Measurements from ENCODE around the gene TMEM147.

TMEM147 gene

GRCh38 chr19:35549174-35549788 is 3.9 kb downstream of the TMEM147 start:
- peak; percentile 74 for DNase-seq

GRCh38 chr19:35549879-35550523 is 4.6 kb downstream of the TMEM147 start:
- DNase-seq = no peak

- no peak for DNase-seq
These were observed 5.8 kb downstream of the TMEM147 start for GRCh38 chr19:35551091-35551810.

GRCh38 chr19:35552534-35553384 is 7.3 kb downstream of the TMEM147 start:
- no peak for DNase-seq

GRCh38 chr19:35553385-35554000 is 8.1 kb downstream of the TMEM147 start:
- no peak for DNase-seq

- DNase-seq = no peak
These were observed 8.7 kb downstream of the TMEM147 start for GRCh38 chr19:35554076-35554475.

GRCh38 chr19:35555301-35556005 is 10.0 kb downstream of the TMEM147 start:
- no peak for DNase-seq

- no peak for DNase-seq
These were observed 10.7 kb downstream of the TMEM147 start for GRCh38 chr19:35556025-35556590.

- no peak for DNase-seq
These were observed 11.6 kb downstream of the TMEM147 start for GRCh38 chr19:35556846-35557538.

- DNase-seq = peak; percentile 81
These were observed 12.3 kb downstream of the TMEM147 start for GRCh38 chr19:35557539-35558399.

GRCh38 chr19:35558400-35559280 is 13.2 kb downstream of the TMEM147 start:
- DNase-seq = no peak

GRCh38 chr19:35559281-35559659 is 13.8 kb downstream of the TMEM147 start:
- DNase-seq = no peak

- DNase-seq = no peak
These were observed 14.4 kb downstream of the TMEM147 start for GRCh38 chr19:35559781-35560180.

GRCh38 chr19:35560271-35560670 is 14.8 kb downstream of the TMEM147 start:
- no peak for DNase-seq

- DNase-seq = no peak
These were observed 15.3 kb downstream of the TMEM147 start for GRCh38 chr19:35560677-35561076.

- DNase-seq = no peak
These were observed 16.0 kb downstream of the TMEM147 start for GRCh38 chr19:35561436-35561835.

GRCh38 chr19:35562336-35562735 is 16.9 kb downstream of the TMEM147 start:
- no peak for DNase-seq

- no peak for DNase-seq
These were observed 17.4 kb downstream of the TMEM147 start for GRCh38 chr19:35562776-35563175.

GRCh38 chr19:35563207-35563829 is 17.9 kb downstream of the TMEM147 start, which contains the start of gene ATP4A:
Gene ATP4A (minus strand): TSS chr19:35563658. CDS start chr19:35563629, 29 bp downstream.
- no peak for DNase-seq

Data from activated CD8-positive, alpha-beta memory T cell treated with anti-CD3 and anti-CD28 coated beads, Interleukin-2, amount 50 U/mL, for 48 hours (primary cell).